Transverse colon (tissue), 4 donors: ENCODE measurements around the gene KMT2B. TPM values are rescaled to one million over a fixed set of nuclear protein-coding genes. Genes with fewer than 3 reads are reported as not detected.

Experiments used
- DNase-seq: peaks from one replicate; pipeline ENCODE4 v3.0.0-alpha.2; 2019
- H3K27ac ChIP-seq, 4 donors: fragments of 200-600 bp; sonication (generic); 2 replicates each; pipeline ENCODE4 v1.5.1; 2016 to 2018; ENCODE audit warnings: inconsistent platforms in 4 of 4
- H3K27me3 ChIP-seq: fragments of 200-600 bp; sonication (generic); 2 replicates; pipeline ENCODE4 v1.5.1; 2017; ENCODE audit warnings: inconsistent platforms
- H3K36me3 ChIP-seq, 4 donors: fragments of 200-600 bp; sonication (generic); 2 replicates each; pipeline ENCODE4 v1.5.1; 2017 to 2019; ENCODE audit warnings: inconsistent platforms in 4 of 4
- H3K4me1 ChIP-seq, 4 donors: fragments of 200-600 bp; sonication (generic); 2 replicates each; pipeline ENCODE4 v1.5.1; 2017 to 2020; ENCODE audit warnings: inconsistent platforms in 4 of 4
- H3K4me3 ChIP-seq, 4 donors: fragments of 200-600 bp; sonication (generic); 1 replicate in 1 of 4; 2 replicates in 3 of 4; pipeline versions ENCODE4 v1.5.1 to v1.6.1; 2017 to 2019; ENCODE audit warnings: inconsistent platforms in 4 of 4
- H3K9me3 ChIP-seq, 2 donors: fragments of 200-600 bp; sonication (generic); 2 replicates each; pipeline ENCODE4 v1.5.1; 2017 to 2019; ENCODE audit warnings: inconsistent platforms in 2 of 2
- EP300 ChIP-seq: sonication (generic); formaldehyde crosslinking; IDR thresholded peaks from one replicate; pipeline ENCODE4 v1.6.1; 2017; ENCODE audit warnings: antibody characterized with exemption, low read depth
- POLR2A ChIP-seq: fragments of 450-650 bp; IDR thresholded peaks from one replicate; pipeline ENCODE4 v1.6.1; 2016; ENCODE audit warnings: antibody characterized with exemption, mild to moderate bottlenecking, moderate library complexity
- POLR2AphosphoS5 ChIP-seq, 3 donors: sonication (generic); formaldehyde crosslinking; IDR thresholded peaks; one replicate each; pipeline ENCODE4 v1.6.1; 2016; ENCODE audit warnings: antibody characterized with exemption in 3 of 3
- WGBS, 2 donors: methylation state at CpG; one replicate each; pipeline ENCODE4 v1.1.5; 2018; ENCODE audit warnings: low coverage in 1 of 2; 5-methylcytosine and 5-hydroxymethylcytosine counted together
- in situ Hi-C, 4 donors: fragments of 200-750 bp; cut with MboI; loops; one replicate each; pipeline versions ENCODE4 v1.15.0 to v1.15.1; 2017; ENCODE audit warnings: low sequenced_read_pairs in 3 of 4, low pct_ligation_motif_present in 1 of 4, low pct_unique_long_range_greater_than_20kb in 1 of 4
- intact Hi-C: fragments of 100-400 bp; cut with DNase I; formaldehyde crosslinking; loops from one replicate; pipeline ENCODE4 v1.15.1; 2023; ENCODE audit warnings: low total_unique reads
- total RNA-seq, 4 donors: library from RNA; depleted of rRNA; stranded (reverse); fragments of >200 nt; gene quantifications; one replicate each; pipeline ENCODE4 v1.1.0, GENCODE V29; 2016
- TF ChIP-seq, protein P1 (sequence below), 5 experiments: fragments of 200-600 bp in 3 of 5; fragments of 450-650 bp in 2 of 5; sonication (generic) in 3 of 5; IDR thresholded peaks; 1 replicate in 2 of 5; 2 replicates in 3 of 5; pipeline ENCODE4 v1.5.1; 2016 to 2017; ENCODE audit warnings: antibody characterized with exemption in 5 of 5, inconsistent platforms in 3 of 5, mild to moderate bottlenecking in 2 of 5, moderate library complexity in 1 of 5

KMT2B gene
- total RNA-seq, 4 donors from 2014 or later = 31.8 to 63.9 (median 50.7) TPM

- intact Hi-C loops (loop anchor here (10.0 kb wide), 1 partner anchor 169 kb away; the partner anchor contains the start of gene TMEM147), in situ Hi-C loops (no loop called here)
- no peaks in the 10 kb centered on the region for H3K9me3 ChIP-seq
- no peak overlapping the region for H3K4me3 ChIP-seq
- no peak for DNase-seq
- WGBS, 2 donors = 80% methylated on average over 12 of the region's 12 CpGs; no CpG with 5 or more reads in 1 of the 2 donors
- no peaks in the 10 kb centered on the region for H3K36me3 ChIP-seq
- no peaks in the 10 kb centered on the region for H3K27me3 ChIP-seq
- peak overlapping the region in 2 of 4 donors; percentile 29 to 47 for H3K27ac ChIP-seq
- no peak for TF ChIP-seq EP300
- TF ChIP-seq, protein P1, sequence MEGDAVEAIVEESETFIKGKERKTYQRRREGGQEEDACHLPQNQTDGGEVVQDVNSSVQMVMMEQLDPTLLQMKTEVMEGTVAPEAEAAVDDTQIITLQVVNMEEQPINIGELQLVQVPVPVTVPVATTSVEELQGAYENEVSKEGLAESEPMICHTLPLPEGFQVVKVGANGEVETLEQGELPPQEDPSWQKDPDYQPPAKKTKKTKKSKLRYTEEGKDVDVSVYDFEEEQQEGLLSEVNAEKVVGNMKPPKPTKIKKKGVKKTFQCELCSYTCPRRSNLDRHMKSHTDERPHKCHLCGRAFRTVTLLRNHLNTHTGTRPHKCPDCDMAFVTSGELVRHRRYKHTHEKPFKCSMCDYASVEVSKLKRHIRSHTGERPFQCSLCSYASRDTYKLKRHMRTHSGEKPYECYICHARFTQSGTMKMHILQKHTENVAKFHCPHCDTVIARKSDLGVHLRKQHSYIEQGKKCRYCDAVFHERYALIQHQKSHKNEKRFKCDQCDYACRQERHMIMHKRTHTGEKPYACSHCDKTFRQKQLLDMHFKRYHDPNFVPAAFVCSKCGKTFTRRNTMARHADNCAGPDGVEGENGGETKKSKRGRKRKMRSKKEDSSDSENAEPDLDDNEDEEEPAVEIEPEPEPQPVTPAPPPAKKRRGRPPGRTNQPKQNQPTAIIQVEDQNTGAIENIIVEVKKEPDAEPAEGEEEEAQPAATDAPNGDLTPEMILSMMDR (IDR thresholded peaks at IDR 0.05) = no peak
- H3K4me1 ChIP-seq = peaks cover 11 to 20% (median 16%) of the 10 kb centered on the region in 4 donors
Observed at GRCh38 chr19:35713904-35714495, 3.8 kb upstream of the KMT2B start.

DNA sequence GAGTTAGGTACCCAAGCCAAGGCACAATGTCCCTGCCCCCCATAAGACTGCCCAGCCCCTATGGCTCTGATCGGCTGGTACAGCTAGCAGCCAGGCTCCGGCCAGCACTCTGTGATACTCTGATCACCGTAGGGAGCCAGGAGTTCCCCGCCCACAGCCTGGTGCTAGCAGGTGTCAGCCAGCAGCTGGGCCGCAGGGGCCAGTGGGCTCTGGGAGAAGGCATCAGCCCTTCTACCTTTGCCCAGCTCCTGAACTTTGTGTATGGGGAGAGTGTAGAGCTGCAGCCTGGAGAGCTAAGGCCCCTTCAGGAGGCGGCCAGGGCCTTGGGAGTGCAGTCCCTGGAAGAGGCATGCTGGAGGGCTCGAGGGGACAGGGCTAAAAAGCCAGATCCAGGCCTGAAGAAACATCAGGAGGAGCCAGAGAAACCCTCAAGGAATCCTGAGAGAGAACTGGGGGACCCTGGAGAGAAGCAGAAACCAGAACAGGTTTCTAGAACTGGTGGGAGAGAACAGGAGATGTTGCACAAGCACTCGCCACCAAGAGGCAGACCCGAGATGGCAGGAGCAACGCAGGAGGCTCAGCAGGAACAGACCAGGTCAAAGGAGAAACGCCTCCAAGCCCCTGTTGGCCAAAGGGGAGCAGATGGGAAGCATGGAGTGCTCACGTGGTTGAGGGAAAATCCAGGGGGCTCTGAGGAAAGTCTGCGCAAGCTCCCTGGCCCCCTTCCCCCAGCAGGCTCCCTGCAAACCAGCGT is 3.0 kb upstream of the KMT2B start:
- H3K36me3 ChIP-seq = no peaks in the 10 kb centered on the region
- intact Hi-C loops (loop anchor here (1.0 to 10.0 kb wide), 2 partner anchors 20 to 170 kb away; partner anchors contain the start of gene TMEM147), in situ Hi-C loops (no loop called here)
- H3K4me3 ChIP-seq = no peak overlapping the region
- no peaks in the 10 kb centered on the region for H3K27me3 ChIP-seq
- H3K27ac ChIP-seq = peak overlapping the region in 1 of 4 donors; percentile 95
- H3K9me3 ChIP-seq = no peaks in the 10 kb centered on the region
- H3K4me1 ChIP-seq = peaks cover 18 to 28% (median 22%) of the 10 kb centered on the region in 4 donors
- no peak for TF ChIP-seq POLR2AphosphoS5 (IDR thresholded peaks at IDR 0.05)
- TF ChIP-seq POLR2A = no peak
- TF ChIP-seq EP300 = no peak
- TF ChIP-seq, protein P1 (IDR thresholded peaks at IDR 0.05) = no peak
- no peak for DNase-seq
- WGBS, 2 donors = 60% methylated on average over 1 to 14 of the region's 14 CpGs

- intact Hi-C loops = loop anchor here (1.0 to 10.0 kb wide), 2 partner anchors 21 to 171 kb away; partner anchors contain the start of gene TMEM147
Observed at GRCh38 chr19:35715355-35715809, 2.4 kb upstream of the KMT2B start.

More at GRCh38 chr19:35715355-35715809, 2.4 kb upstream of the KMT2B start:
- WGBS, 2 donors = 73% methylated on average over 6 of the region's 7 CpGs; no CpG with 5 or more reads in 1 of the 2 donors
- H3K4me3 ChIP-seq = peak overlapping the region in 2 of 4 donors; percentile 75 to 89
- H3K27me3 ChIP-seq = no peaks in the 10 kb centered on the region
- in situ Hi-C loops = no loop called here
- peak overlapping the region; percentile 91 to 95 (median 92) for H3K27ac ChIP-seq
- H3K9me3 ChIP-seq = no peaks in the 10 kb centered on the region
- TF ChIP-seq POLR2AphosphoS5 (IDR thresholded peaks at IDR 0.05) (no peak), POLR2A (no peak), EP300 (no peak)
- TF ChIP-seq, protein P1 (IDR thresholded peaks at IDR 0.05) = no peak
- H3K36me3 ChIP-seq = no peaks in the 10 kb centered on the region
- no peak for DNase-seq
- H3K4me1 ChIP-seq = peaks cover 18 to 28% (median 24%) of the 10 kb centered on the region in 4 donors
